HepG2 (cell line): Measurements from ENCODE around the gene LOC128125822.

Experiments
- FOXA3 ChIP-seq: IDR thresholded peaks from 2 replicates; pipeline ENCODE4 v1.6.1; 2016; ENCODE audit warnings: missing genetic modification reagents, missing compliant biosample characterization
- FOXC1 ChIP-seq: sonication (generic); formaldehyde crosslinking; IDR thresholded peaks from 2 replicates; pipeline ENCODE4 v1.8.0; 2022; ENCODE audit warnings: mild to moderate bottlenecking, missing genetic modification reagents, borderline replicate concordance
- GFI1 ChIP-seq: sonication (generic); formaldehyde crosslinking; IDR thresholded peaks from 2 replicates; pipeline ENCODE4 v1.5.0; 2020; ENCODE audit warnings: missing genetic modification reagents, mild to moderate bottlenecking, borderline replicate concordance
- GTF3A ChIP-seq: sonication (generic); formaldehyde crosslinking; conservative IDR thresholded peaks from 2 replicates; pipeline ENCODE4 v1.4.0; 2020; ENCODE audit warnings: mild to moderate bottlenecking, missing genetic modification reagents
- JUNB ChIP-seq: sonication (generic); formaldehyde crosslinking; IDR thresholded peaks from 2 replicates; pipeline ENCODE4 v1.8.0; 2022; ENCODE audit warnings: missing genetic modification reagents, mild to moderate bottlenecking, borderline replicate concordance
- KAT7 ChIP-seq: IDR thresholded peaks from 2 replicates; pipeline ENCODE4 v1.6.1; 2018; ENCODE audit warnings: borderline replicate concordance, missing compliant biosample characterization
- KLF11 ChIP-seq: IDR thresholded peaks from 2 replicates; pipeline ENCODE4 v1.6.1; 2016; ENCODE audit warnings: missing compliant biosample characterization
- KLF15 ChIP-seq: sonication (generic); formaldehyde crosslinking; IDR thresholded peaks from 2 replicates; pipeline ENCODE4 v1.8.1; 2023; ENCODE audit warnings: borderline replicate concordance, mild to moderate bottlenecking, inconsistent platforms, missing genetic modification reagents, mixed read lengths
- NFRKB ChIP-seq: fragments of 450-650 bp; IDR thresholded peaks from 2 replicates; pipeline ENCODE4 v1.6.1; 2017
- RORA ChIP-seq: sonication (generic); formaldehyde crosslinking; IDR thresholded peaks from 2 replicates; pipeline ENCODE4 v1.5.0; 2020; ENCODE audit warnings: mild to moderate bottlenecking, missing genetic modification reagents, moderate library complexity
- TFAP4 ChIP-seq: sonication (generic); IDR thresholded peaks from 2 replicates; pipeline ENCODE4 v1.6.1; 2016; ENCODE audit warnings: low read depth, borderline replicate concordance
- THAP8 ChIP-seq: sonication (generic); formaldehyde crosslinking; IDR thresholded peaks from 2 replicates; pipeline ENCODE4 v1.5.1; 2020; ENCODE audit warnings: missing genetic modification reagents, mild to moderate bottlenecking, borderline replicate concordance
- ZNF333 ChIP-seq: sonication (generic); formaldehyde crosslinking; IDR thresholded peaks from 2 replicates; pipeline ENCODE4 v1.4.0; 2020; ENCODE audit warnings: mild to moderate bottlenecking, missing genetic modification reagents, borderline replicate concordance
- ZNF496 ChIP-seq: sonication (generic); formaldehyde crosslinking; IDR thresholded peaks from 2 replicates; pipeline ENCODE4 v1.8.1; 2023; ENCODE audit warnings: mild to moderate bottlenecking, moderate library complexity, missing genetic modification reagents; ENCODE audit not compliant: insufficient replicate concordance
- ZNF567 ChIP-seq: sonication (generic); formaldehyde crosslinking; IDR thresholded peaks from 2 replicates; pipeline ENCODE4 v1.8.1; 2023; ENCODE audit warnings: mild to moderate bottlenecking, missing genetic modification reagents, borderline replicate concordance
- ZSCAN31 ChIP-seq: sonication (generic); formaldehyde crosslinking; IDR thresholded peaks from 2 replicates; pipeline ENCODE4 v1.5.0; 2020; ENCODE audit warnings: low read depth, mild to moderate bottlenecking, missing genetic modification reagents
- TF ChIP-seq, protein P1 (sequence below): IDR thresholded peaks from 2 replicates; pipeline ENCODE4 v1.6.1; 2016; ENCODE audit warnings: missing compliant biosample characterization, missing genetic modification reagents, borderline replicate concordance
- TF ChIP-seq, protein P2 (sequence below): sonication (generic); formaldehyde crosslinking; IDR thresholded peaks from 2 replicates; pipeline ENCODE4 v1.5.0; 2020; ENCODE audit warnings: missing genetic modification reagents, mild to moderate bottlenecking, borderline replicate concordance
- TF ChIP-seq, protein P3 (sequence below): sonication (generic); formaldehyde crosslinking; IDR thresholded peaks from 2 replicates; pipeline ENCODE4 v1.5.1; 2020; ENCODE audit warnings: mild to moderate bottlenecking, missing genetic modification reagents, borderline replicate concordance

The LOC128125822 gene

GRCh38 chr6:63589952-63590411 is 17.7 kb downstream of the LOC128125822 start (continued):
- no peak for TF ChIP-seq GTF3A
- TF ChIP-seq KLF15 (CRISPR knock-in tag) = no peak
- no peak for TF ChIP-seq RORA (CRISPR knock-in tag)
- TF ChIP-seq, protein P1, sequence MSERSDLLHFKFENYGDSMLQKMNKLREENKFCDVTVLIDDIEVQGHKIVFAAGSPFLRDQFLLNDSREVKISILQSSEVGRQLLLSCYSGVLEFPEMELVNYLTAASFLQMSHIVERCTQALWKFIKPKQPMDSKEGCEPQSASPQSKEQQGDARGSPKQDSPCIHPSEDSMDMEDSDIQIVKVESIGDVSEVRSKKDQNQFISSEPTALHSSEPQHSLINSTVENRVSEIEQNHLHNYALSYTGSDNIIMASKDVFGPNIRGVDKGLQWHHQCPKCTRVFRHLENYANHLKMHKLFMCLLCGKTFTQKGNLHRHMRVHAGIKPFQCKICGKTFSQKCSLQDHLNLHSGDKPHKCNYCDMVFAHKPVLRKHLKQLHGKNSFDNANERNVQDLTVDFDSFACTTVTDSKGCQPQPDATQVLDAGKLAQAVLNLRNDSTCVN (CRISPR knock-in tag) = no peak
- no peak for TF ChIP-seq NFRKB
- TF ChIP-seq, protein P2, sequence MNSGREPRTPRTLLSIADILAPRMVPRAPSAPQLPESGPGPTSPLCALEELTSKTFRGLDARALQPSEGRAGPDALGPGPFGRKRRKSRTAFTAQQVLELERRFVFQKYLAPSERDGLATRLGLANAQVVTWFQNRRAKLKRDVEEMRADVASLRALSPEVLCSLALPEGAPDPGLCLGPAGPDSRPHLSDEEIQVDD (CRISPR knock-in tag) = no peak
- TF ChIP-seq TFAP4 = no peak
- TF ChIP-seq KLF11 (CRISPR knock-in tag) = no peak
- no peak for TF ChIP-seq FOXC1 (CRISPR knock-in tag)
- TF ChIP-seq ZNF496 (CRISPR knock-in tag) = no peak
- no peak for TF ChIP-seq ZSCAN31 (CRISPR knock-in tag)
- TF ChIP-seq GFI1 = peak; percentile 52; the same call in 1 of the 2 replicates
- no peak for TF ChIP-seq KAT7 (CRISPR knock-in tag)
- TF ChIP-seq JUNB (CRISPR knock-in tag) = peak; percentile 52; the same call in 1 of the 2 replicates
- TF ChIP-seq THAP8 (CRISPR knock-in tag) = no peak
- TF ChIP-seq ZNF567 (CRISPR knock-in tag) = no peak
- peak; percentile 88 for TF ChIP-seq FOXA3 (CRISPR knock-in tag)
- TF ChIP-seq, protein P3, sequence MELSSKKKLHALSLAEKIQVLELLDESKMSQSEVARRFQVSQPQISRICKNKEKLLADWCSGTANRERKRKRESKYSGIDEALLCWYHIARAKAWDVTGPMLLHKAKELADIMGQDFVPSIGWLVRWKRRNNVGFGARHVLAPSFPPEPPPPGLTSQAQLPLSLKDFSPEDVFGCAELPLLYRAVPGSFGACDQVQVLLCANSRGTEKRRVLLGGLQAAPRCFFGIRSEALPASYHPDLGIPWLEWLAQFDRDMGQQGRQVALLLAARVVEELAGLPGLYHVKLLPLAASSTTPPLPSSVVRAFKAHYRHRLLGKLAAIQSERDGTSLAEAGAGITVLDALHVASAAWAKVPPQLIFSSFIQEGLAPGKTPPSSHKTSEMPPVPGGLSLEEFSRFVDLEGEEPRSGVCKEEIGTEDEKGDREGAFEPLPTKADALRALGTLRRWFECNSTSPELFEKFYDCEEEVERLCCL (CRISPR knock-in tag) = no peak
- no peak for TF ChIP-seq ZNF333 (CRISPR knock-in tag)
